GM21529 (cell line): ENCODE measurements around the gene TRAPPC3.

Source experiments
- ATAC-seq: cut with Tn5 transposase; IDR thresholded peaks from one replicate; pipeline ENCODE4 v1.9.1; 2021; ENCODE audit not compliant: unreplicated experiment

Gene TRAPPC3

DNA sequence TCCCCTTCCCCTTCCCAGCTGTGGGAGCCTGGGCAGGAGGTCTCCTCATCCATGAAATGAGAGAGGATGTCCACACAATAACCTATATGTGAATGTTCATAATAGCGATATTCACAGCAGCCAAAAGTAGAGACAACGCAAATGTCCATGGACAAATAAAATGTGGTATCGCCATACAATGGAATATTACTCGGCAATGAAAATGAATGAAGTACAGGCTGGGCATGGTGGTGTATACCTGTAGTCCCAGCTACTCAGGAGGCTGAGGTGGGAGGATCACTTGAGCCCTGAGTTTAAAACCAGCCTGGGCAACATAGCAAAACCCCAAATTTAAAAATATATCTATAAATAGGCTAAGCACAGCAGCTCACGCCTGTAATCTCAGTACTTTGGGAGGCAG, 47.7 kb downstream of the TRAPPC3 start:
- no peak for ATAC-seq

DNA sequence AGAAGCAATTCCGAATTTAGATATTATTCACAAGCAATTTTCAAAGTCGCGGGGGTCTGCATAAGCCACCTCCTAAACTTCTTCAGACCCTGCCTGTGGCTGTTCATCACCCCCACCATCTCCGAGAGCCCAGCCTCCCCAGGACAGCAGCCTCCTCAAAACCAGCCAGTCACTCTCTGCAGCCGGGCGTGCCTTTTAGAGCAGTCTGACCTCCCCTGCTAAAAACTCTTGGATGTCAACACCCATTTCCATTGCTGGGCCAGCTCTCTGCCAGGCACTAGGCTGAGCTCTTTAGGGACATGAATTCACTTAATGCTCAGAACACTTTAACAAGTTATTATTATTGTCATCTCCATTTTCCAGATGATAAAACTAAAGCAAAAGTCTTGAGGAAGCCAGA, 48.9 kb downstream of the TRAPPC3 start:
- ATAC-seq: no peak

DNA sequence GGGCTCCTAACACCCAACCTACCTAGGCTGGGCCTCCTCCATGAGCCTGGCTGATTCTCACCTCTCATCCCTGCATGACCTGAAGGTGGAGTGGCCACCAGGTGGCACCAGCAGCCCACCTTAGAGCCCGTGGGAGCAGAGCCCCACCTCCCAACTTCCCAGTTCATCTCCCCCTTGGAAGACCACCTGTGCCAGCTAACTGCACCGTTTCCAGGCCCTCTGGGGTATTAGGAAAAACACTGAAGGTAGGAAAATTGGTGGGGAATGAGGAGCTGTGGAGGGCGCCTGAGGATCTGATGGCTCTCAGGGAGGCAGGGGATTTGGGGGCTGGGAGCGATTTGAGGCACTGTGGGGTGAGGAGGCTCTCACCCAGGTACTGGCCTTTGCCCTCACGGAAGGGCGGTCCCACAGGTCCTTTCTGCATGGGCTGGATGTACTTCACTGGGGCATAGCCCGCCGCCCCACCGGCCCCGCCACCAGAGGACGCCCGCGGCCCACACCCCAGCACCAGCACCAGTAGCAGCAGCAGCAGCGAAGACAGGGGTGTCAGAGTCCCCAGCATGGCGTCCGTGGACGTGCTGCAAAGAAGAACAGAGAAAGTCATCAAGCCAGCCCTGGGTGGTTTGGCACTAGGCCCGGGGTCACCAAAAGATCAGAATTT, 49.5 kb downstream of the TRAPPC3 start:
- ATAC-seq: peak; percentile 56

- no peak for ATAC-seq
Observed at GRCh38 chr1:36098650-36099365, 50.5 kb downstream of the TRAPPC3 start.

- no peak for ATAC-seq
Observed at GRCh38 chr1:36097693-36098585, 51.3 kb downstream of the TRAPPC3 start.

DNA sequence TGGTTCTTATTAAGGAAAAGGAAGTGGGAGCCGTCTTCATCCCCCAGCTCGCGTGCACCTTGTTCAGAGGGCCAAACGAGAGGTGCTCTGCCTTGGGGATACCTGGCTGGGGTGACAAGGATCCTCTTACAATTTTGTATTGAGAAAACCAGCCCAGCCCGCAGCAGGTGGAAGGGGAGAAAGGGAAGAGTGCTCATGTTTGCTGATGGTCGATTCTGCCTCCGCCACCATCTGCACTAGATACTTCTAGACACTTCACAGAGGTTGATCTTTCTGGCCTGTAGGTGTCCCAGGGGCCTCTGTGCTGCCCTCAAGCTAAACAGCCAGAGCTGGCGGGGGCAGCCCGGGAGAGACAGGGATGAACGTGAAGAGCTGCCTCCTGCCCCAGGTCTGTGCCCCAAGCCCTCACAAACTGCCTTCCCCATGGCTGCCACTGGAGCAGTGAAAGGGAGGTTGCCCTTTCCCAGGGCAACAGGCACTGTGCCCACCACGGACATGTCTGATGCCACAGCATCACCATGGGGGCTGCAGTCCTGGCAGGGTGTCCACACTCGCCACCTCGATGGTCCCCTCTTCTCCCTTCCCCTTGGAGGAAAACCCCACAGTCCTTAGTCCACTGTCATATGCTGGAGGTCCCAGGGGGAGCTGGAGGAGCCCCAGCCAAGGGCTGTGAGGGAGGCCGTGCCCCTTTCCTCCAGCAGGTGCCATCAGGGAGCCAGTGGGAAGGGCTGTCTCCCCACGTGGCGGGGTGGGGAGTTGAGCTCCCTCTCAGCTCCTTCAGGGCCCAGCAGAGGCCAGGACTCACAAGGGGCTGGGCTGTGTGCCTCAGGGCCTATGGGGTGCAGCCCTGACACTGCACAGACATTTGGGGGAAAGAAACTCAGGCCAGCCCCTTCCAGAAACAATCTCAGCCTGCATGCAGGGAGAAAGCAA, 52.5 kb downstream of the TRAPPC3 start:
- no peak for ATAC-seq

- ATAC-seq: no peak
Observed at GRCh38 chr1:36095760-36096405, 53.4 kb downstream of the TRAPPC3 start.

DNA sequence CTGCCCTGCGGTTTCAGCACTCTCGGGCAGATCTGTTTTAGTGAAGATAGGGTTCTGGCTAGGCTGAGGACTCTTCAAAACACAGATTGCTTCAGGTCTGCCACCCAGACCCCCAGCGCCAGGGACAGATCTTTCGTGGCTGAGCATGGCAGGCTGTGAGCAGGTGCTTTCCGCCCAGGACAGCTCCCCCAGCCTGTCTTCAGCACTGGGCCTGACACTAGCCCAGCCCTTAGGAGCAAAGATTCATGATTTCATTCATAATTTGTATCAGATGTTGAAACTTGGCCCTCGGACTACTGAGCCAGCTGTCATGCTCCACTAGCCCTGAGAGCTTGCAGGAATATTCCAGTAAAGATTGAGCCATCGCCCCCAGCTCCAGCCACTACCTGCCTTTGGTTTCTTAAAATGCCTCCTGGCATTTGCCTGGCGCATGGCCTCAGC, 54.6 kb downstream of the TRAPPC3 start:
- no peak for ATAC-seq

DNA sequence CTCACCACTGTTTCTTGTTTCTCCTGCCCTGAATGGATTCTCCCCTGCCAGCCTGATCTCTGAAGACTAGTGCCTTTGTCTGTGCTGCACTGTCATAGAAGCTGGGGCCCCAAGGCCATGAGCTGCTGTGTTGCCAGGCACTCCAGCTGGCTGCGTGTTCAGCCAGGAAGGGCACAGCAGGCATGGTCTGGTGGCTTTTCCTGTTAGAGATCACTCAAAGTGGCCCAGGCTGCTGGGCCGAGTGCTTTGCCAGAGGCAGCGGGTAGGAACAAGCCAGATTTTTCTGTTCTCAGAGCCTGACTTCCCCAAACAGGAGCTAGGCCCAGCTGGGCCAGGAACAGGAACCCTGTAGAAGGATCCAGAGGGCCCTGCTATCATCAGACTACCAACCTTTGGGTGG, 55.4 kb downstream of the TRAPPC3 start:
- ATAC-seq: no peak

DNA sequence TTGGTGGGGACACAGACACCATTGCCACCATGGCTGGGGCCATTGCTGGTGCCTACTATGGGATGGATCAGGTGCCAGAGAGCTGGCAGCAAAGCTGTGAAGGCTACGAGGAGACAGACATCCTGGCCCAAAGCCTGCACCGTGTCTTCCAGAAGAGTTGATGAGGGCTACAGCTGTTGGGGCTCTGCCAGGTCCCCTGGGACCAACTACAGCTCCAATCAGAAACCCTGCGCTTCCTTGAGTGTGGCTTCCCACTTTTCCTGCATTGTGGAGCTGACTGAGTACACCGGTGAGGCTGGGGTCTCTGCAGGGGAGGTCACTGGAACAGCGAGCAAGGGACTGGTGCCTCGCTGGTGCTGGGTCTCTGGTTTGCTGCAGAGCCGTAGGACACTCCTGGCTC, 56.1 kb downstream of the TRAPPC3 start:
- no peak for ATAC-seq

DNA sequence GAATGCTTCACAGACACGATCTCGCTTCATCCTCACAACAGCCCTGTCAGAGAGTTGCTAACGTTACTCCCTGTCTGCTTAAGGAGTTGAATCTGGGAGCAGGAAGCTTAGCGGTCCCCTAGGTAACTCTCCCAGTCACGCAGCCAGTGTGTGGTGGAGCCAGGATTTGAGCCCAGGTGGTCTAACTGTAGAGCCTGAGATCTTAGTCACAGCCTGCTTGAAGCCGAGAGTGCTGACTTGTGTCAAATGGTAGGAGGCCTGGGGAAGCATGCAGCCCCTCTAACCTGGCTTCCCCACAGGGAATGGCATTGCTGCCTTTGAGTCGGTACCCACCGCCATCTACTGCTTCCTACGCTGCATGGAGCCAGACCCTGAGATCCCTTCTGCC, 56.5 kb downstream of the TRAPPC3 start:
- ATAC-seq: no peak

DNA sequence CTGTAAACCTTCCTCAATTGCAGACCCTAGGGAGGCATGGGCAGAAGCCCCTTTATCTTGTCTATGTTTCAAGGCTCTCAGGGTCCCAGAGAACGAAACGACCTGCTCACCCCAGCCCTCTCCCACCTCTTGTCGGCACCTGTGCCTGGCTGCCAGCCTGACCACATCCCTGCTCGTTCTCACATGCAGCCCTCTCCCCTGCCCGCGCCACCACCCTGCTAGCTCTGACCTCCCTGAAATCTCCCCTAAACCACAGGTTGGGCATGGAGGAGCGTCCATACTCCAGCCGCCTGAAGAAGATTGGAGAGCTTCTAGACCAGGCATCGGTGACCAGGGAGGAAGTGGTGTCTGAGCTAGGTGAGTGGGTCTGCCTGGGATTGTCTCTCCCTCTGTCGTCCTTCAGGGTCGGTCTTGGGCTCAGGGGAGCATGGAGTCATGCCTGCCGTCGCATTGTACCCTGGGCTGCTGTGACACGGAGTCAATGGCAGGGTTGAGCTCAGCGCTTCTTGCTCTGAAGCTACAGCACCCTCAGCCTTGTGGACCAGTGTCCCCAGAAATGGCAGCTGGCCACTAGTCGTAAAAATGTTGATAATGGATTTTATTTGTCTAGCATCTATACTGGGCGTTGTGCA, 57.0 kb downstream of the TRAPPC3 start:
- no peak for ATAC-seq

DNA sequence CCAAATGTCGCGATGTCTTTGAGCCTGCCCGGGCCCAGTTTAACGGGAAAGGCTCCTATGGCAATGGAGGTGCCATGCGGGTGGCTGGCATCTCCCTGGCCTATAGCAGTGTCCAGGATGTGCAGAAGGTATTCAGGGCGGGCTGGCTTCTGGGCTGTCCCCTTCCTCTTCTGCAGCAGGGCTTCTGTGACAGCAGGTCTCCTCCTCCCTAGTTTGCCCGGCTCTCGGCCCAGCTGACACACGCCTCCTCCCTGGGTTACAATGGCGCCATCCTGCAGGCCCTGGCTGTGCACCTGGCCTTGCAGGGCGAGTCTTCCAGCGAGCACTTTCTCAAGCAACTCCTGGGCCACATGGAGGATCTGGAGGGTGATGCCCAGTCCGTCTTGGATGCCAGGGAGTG, 57.6 kb downstream of the TRAPPC3 start:
- ATAC-seq: no peak

DNA sequence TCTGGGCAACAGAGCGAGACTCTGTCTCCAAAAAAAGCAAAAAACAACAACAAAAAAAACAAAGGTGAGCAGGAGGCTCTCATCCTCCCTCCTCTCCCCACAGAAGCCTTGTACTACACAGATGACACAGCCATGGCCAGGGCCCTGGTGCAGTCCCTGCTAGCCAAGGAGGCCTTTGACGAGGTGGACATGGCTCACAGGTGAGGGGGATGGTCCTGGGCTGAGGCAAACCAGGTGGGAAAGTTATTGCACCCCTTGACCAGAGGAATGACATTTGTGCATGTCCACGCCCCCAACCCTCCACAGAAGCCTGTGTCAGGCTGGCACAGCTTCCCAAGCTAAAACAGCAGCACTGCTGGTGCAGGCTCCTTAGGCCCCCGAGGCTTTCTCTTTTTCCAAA, 58.1 kb downstream of the TRAPPC3 start:
- ATAC-seq: no peak

- no peak for ATAC-seq
Observed at GRCh38 chr1:36089393-36090121, 59.7 kb downstream of the TRAPPC3 start.

DNA sequence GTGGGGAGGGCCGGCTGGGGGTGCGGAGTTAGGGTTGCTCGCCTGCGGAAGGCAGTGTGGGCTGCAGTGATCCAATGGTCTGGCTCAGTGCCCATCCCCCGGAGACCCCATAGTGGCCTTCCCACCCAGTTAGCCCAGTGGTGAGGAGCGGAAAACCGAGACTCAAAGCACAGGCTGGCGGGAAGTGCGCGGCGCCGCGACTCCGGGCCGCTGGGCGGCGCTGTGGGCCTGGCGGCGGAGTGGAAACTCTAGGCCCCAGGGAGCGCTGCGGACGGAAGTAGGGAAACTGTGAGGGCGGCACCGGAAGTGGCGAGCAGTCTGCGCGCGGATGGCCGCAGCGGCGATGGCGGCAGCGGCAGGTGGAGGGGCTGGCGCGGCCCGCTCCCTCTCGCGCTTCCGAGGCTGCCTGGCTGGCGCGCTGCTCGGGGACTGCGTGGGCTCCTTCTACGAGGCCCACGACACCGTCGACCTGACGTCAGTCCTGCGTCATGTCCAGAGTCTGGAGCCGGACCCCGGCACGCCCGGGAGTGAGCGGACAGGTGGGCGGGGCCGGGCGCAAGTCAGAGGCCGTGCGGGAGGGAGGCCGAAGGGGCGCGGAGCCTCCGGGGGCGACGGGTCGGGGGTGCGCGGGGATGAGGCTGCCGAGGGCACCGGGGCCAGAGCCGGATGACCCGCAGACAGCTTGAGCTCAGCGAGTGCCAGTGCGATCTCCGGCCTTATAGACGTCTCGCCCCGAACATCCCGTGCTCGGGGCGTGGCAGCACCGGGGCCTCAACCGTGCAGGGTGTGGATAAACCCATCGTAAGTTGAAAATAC, 60.5 kb downstream of the TRAPPC3 start, which contains the start of gene ADPRS:
Gene ADPRS, plus strand, starts transcription at position 316 of the 816 bp plus-strand sequence. Its CDS starts 13 bp downstream, at position 329.
- ATAC-seq: peak; percentile 75

GRCh38 chr1:36088265-36088576, 61.1 kb downstream of the TRAPPC3 start:
- no peak for ATAC-seq
